GM12801 (cell line): ENCODE data around the gene SEPTIN10.

ENCODE experiments used
- TF ChIP-seq, protein P1 (sequence below): IDR thresholded peaks from one replicate; pipeline ENCODE4 v1.5.1; 2011; ENCODE audit warnings: control low read depth; ENCODE audit not compliant: insufficient read length; ENCODE audit errors: extremely low read depth

Gene SEPTIN10

GRCh38 chr2:109497911-109498870 is 115.6 kb downstream of the SEPTIN10 start:
- TF ChIP-seq, protein P1, sequence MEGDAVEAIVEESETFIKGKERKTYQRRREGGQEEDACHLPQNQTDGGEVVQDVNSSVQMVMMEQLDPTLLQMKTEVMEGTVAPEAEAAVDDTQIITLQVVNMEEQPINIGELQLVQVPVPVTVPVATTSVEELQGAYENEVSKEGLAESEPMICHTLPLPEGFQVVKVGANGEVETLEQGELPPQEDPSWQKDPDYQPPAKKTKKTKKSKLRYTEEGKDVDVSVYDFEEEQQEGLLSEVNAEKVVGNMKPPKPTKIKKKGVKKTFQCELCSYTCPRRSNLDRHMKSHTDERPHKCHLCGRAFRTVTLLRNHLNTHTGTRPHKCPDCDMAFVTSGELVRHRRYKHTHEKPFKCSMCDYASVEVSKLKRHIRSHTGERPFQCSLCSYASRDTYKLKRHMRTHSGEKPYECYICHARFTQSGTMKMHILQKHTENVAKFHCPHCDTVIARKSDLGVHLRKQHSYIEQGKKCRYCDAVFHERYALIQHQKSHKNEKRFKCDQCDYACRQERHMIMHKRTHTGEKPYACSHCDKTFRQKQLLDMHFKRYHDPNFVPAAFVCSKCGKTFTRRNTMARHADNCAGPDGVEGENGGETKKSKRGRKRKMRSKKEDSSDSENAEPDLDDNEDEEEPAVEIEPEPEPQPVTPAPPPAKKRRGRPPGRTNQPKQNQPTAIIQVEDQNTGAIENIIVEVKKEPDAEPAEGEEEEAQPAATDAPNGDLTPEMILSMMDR, result no peak

DNA sequence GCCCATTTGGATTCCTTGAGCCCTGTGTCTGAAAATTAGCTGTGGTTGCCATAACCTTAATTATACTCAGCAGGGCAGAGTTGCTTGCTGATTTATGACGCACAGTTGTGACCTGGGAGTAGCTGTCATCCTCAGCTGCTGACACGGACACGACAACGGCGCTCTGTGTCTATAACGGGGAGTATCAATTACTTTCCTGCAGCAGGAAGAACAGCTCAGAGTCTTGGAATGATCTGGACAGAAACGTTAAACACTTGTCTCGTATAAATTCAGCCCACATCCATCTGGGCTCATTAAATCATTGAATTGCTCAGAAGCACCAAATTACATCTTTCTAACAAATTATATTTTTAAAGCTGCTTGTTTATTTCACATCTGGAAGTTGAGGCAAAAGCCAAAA is 116.3 kb downstream of the SEPTIN10 start:
- TF ChIP-seq, protein P1, result no peak

DNA sequence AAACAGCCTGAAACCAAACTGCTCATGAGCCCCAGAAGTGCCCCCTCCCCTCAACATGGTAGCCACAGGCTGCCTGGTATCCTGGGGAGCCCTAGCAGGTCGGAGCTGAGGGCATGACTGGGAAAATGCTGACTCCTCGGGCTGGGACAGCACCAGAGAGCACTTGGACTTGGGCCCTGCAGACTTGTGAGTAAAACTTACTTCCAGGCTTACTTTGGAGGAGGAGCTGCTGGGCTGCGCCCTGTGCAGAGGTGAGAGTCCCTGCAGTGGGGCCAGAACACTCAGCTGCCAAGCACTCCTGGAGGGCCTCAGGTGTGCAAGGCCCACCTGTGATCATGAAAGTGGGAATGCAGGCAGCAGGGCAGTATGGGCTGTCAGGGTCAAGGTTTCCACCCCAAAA is 119.4 kb downstream of the SEPTIN10 start:
- TF ChIP-seq, protein P1, result no peak

DNA sequence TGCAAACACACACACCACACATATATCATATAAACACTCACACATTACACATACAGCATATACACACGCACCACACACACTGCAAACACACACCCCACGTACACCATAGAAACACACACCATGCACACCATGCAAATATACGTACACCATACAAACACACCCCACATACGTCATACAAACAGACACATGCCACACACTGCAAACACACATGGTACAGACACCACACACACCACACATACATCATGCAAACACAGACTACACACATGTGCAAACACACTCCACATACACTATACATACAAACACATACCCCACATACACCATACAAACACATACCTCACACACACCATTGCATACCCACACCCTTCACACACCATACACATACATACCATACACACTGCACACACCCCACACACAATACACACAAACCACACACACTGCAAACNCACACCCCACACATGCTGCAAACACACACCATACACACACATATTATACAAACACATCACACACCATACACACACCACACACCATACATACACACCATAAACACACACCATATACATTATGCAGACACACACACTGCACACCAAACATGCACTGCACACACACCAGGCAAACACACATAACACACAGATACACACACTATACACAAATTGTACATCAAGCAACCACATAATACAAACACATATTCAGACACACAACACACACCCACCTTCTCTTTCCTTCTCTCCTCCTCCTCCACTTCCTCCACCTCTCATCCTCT is 120.4 kb downstream of the SEPTIN10 start:
- TF ChIP-seq, protein P1, result no peak
